Activated naive CD4-positive, alpha-beta T cell treated with anti-CD3 and anti-CD28 coated beads for 36 hours (primary cell): ENCODE data around the gene ENDOU. TPM values are rescaled to one million over a fixed set of nuclear protein-coding genes. Genes with fewer than 3 reads are reported as not detected.

Source experiments
- CTCF ChIA-PET: fragments of 350-600 bp; sonication (Branson Sonifier 250); formaldehyde crosslinking; loops from one replicate; lab custom pipeline; 2021; ENCODE audit warnings: antibody characterized with exemption; lab: Charles Lee
- DNase-seq: peaks from one replicate; pipeline ENCODE4 v3.0.0-alpha.2; 2020
- H3K27ac Mint-ChIP-seq: one replicate; pipeline ENCODE4 v1.8.0; 2021; ENCODE audit warnings: mild to moderate bottlenecking, mixed read lengths
- H3K27me3 Mint-ChIP-seq: one replicate; pipeline ENCODE4 v1.8.0; 2021; ENCODE audit warnings: low read depth, mixed read lengths
- H3K36me3 Mint-ChIP-seq: one replicate; pipeline ENCODE4 v1.8.0; 2021; ENCODE audit warnings: low read depth, mixed read lengths
- H3K4me1 Mint-ChIP-seq: one replicate; pipeline ENCODE4 v1.8.0; 2021; ENCODE audit warnings: low read depth, mixed read lengths
- H3K4me3 Mint-ChIP-seq: one replicate; pipeline ENCODE4 v1.8.0; 2021; ENCODE audit warnings: mild to moderate bottlenecking, moderate library complexity, mixed read lengths
- H3K9me3 Mint-ChIP-seq: one replicate; pipeline ENCODE4 v1.8.0; 2021; ENCODE audit warnings: mixed read lengths
- intact Hi-C: fragments of 100-400 bp; cut with micrococcal nuclease; formaldehyde crosslinking; loops from one replicate; pipeline ENCODE4 v1.15.1; 2023
- total RNA-seq, 2 experiments: library from RNA; stranded (reverse); gene quantifications; one replicate each; pipeline ENCODE4 v1.2.3, GENCODE V29; 2021

The ENDOU gene, protein sequence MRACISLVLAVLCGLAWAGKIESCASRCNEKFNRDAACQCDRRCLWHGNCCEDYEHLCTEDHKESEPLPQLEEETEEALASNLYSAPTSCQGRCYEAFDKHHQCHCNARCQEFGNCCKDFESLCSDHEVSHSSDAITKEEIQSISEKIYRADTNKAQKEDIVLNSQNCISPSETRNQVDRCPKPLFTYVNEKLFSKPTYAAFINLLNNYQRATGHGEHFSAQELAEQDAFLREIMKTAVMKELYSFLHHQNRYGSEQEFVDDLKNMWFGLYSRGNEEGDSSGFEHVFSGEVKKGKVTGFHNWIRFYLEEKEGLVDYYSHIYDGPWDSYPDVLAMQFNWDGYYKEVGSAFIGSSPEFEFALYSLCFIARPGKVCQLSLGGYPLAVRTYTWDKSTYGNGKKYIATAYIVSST
- total RNA-seq, result under 1 TPM in 1 of 2 experiments, not detected in 1; 0.15 TPM

DNA sequence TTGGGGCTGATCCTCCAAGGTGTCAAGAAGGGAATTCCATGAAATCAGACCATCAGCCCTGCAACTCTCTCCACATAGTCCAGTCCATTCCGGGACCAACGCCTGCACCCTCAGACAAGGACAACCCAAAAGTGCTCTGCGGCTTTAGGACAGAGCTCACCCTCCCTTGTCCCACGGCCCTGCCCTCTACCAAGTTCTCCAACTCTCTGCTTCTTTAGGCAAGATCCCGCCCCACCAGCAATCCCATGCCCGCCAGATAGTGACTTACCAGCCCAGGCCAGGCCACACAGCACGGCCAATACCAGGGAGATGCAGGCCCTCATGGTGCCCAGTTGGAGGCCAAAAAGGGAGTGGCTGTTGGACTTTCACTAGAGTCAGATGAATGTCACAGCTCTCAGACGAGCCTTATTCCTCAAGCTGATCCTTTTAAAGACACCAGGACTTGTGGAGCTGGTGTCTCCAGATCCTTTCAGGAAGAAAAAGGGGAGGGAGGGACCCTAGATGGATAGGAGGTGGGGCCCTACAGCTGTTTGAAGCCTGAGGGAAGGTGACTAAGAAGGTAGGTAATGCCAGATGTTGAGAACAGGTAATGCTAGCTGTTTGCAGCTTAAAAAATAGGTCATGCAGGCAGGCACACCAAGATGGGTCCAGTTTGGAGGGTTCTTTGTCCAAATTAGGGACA lies at the start of gene ENDOU:
TSS of gene ENDOU (minus strand) at position 400 of the 682 bp plus-strand sequence. CDS start at position 323, 77 bp downstream.
- Mint-ChIP-seq H3K36me3 (peaks cover 6% of the 10 kb centered on the region), H3K4me3 (no peak within 1 kb of the TSS), H3K27me3 (no peaks in the 10 kb centered on the region), H3K27ac (no peak within 1 kb of the TSS), H3K4me1 (peaks cover 19% of the 10 kb centered on the region), H3K9me3 (no peaks in the 10 kb centered on the region)
- no peak for DNase-seq
- CTCF ChIA-PET, result interaction anchor here (1.1 to 6.2 kb wide), 7 partner anchors 10 to 115 kb away, joined by 3 to 63 read pairs (median 5); no protein-coding TSS in a partner anchor
- intact Hi-C loops, result no loop called here

DNA sequence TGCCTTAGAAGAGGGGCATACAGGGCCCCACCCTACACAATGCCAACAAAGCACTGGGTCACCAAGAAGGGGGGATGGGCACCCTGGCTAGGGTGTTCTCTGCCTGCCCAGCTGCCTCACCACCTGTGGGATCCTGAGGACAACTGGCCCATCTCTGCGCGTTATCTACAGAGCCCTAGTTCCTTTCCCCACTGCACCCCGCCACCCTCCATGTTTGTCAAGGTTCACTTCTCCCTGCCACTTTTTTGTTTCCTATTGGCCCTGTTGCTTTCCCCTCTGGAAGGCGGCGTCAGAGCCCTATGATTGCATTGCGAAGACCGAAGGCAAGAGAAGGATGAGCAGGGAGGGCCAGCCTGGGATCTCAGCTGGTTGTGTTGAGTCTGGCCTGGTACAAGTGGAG lies 49.4 kb upstream of the ENDOU start:
- Mint-ChIP-seq H3K4me3 (peak overlapping the region; percentile 90), H3K36me3 (no peaks in the 10 kb centered on the region), H3K9me3 (no peaks in the 10 kb centered on the region), H3K27me3 (no peaks in the 10 kb centered on the region), H3K4me1 (peaks cover 35% of the 10 kb centered on the region), H3K27ac (no peak overlapping the region)
- CTCF ChIA-PET, result interaction anchor here (0.6 to 20.0 kb wide), 11 partner anchors 6 to 1831 kb away, joined by 3 to 728 read pairs (median 6); partner anchors contain the start of gene ENDOU
- no peak for DNase-seq
- intact Hi-C loops, result loop anchor here (5.0 kb wide), 1 partner anchor 122 kb away; no protein-coding TSS in a partner anchor

DNA sequence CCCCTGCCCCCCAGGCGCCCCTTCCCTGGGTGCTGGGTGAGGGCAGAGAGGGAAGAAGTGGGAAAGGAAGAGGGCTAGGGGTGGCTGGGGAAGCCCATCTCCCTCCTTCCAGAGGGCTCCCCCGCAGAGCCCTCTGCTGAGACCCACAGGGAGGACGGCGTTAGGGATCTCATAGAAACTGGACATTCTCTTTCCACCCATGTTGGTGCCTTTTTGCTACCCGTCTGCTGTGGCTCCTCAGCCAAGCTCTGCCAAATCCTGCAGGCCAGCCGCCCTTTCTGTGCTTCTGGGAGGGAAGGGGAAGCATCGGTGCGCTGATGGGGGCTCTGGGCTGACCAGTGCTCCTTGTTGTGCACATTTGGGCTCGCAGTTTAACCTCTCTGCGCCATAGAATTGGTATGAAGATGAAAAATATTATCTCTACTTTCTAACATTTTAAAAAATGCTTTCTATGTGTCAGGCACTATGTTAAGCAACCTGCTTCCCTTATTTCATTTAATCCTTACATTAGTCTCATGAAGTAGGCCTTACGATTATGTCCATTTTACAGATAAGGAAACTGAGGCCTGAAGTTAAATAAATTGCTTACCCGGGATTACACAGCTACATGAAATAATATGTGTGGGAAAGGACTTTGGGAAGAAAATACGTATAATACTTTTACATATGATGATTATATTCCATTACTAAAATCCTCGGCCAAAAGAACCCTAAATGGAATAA lies 48.7 kb upstream of the ENDOU start:
- Mint-ChIP-seq H3K27me3 (no peaks in the 10 kb centered on the region), H3K27ac (no peak overlapping the region), H3K36me3 (no peaks in the 10 kb centered on the region), H3K9me3 (no peaks in the 10 kb centered on the region), H3K4me3 (peak overlapping the region; percentile 90), H3K4me1 (peaks cover 30% of the 10 kb centered on the region)
- DNase-seq, result no peak
- CTCF ChIA-PET, result interaction anchor here (1.1 to 20.0 kb wide), 11 partner anchors 14 to 63 kb away, joined by 3 to 728 read pairs (median 7); no protein-coding TSS in a partner anchor
- intact Hi-C loops, result loop anchor here (1.0 to 2.0 kb wide), 2 partner anchors 34 to 67 kb away; partner anchors contain the start of gene RPAP3

DNA sequence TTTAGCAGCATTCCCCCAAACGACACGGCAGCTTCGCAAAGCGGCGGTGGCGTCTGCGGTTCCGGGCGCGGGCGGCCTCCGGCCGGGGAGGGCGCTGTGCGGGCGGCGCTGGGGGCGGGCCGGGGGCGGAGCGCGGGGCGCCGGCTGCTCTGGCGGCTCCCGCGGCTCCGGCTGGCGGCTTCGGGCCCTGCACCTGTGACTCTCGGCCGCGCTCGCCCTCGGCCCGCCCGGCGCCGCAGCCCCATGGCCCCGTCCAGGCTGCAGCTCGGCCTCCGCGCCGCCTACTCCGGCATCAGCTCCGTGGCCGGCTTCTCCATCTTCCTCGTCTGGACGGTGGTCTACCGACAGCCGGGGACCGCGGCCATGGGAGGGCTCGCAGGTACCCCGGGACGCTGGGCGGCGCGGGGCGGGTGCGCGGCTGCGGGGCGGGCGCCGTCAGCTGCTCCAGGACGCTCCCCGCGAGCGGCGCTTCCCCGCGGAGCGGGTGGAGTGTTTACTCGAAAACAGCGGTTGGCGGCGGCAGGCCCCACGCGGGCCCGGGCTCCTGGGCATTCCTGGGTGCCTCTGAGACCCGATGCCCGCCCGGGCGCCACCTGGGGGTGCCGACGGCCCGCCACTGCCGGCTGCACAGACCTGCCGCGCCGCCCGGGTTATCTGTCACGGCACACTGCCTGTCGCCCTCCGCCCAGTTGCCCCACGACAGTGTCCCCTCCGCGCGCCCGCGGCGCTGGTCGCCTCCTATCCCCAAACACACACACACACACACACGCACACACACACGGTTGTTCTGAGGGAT lies 48.0 kb upstream of the ENDOU start, which contains the start of gene SLC48A1:
TSS of gene SLC48A1 (plus strand) at position 177 of the 796 bp plus-strand sequence. CDS start at position 244, 67 bp downstream.
- Mint-ChIP-seq H3K36me3 (no peaks in the 10 kb centered on the region), H3K9me3 (no peaks in the 10 kb centered on the region), H3K27me3 (no peaks in the 10 kb centered on the region), H3K27ac (peak within 1 kb of the TSS; percentile 13), H3K4me3 (peak within 1 kb of the TSS; percentile 90), H3K4me1 (peaks cover 28% of the 10 kb centered on the region)
- intact Hi-C loops, result loop anchor here (1.0 to 2.0 kb wide), 2 partner anchors 35 to 66 kb away; partner anchors contain the start of gene RPAP3
- peak; percentile 79 for DNase-seq
- CTCF ChIA-PET, result interaction anchor here (0.9 to 20.0 kb wide), 16 partner anchors 9 to 122 kb away, joined by 3 to 728 read pairs (median 5); no protein-coding TSS in a partner anchor

DNA sequence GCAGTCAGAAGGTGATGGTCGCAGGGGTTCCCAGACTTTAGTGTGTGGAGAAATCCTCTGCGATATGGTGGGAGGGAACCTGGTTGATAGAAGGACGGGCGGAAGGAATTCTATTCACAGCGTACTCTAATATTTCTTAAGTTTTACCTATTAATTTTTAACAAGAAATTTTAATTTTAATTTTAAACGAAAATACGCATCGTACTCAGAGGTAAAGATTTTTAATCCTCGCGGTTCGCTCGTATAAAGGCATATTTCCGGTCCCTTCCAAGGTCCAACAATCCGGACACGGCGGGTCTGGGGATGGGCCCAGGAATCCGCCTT lies 47.4 kb upstream of the ENDOU start:
- CTCF ChIA-PET, result interaction anchor here (0.9 to 20.0 kb wide), 15 partner anchors 9 to 740 kb away, joined by 3 to 728 read pairs (median 6); partner anchors contain the start of gene RAPGEF3
- no peaks in the 10 kb centered on the region for H3K27me3 Mint-ChIP-seq
- no peaks in the 10 kb centered on the region for H3K9me3 Mint-ChIP-seq
- H3K27ac Mint-ChIP-seq, result peak overlapping the region; percentile 13
- no peak for DNase-seq
- peak overlapping the region; percentile 71 for H3K4me3 Mint-ChIP-seq
- H3K4me1 Mint-ChIP-seq, result peaks cover 28% of the 10 kb centered on the region
- intact Hi-C loops, result loop anchor here (1.0 to 2.0 kb wide), 2 partner anchors 36 to 66 kb away; partner anchors contain the start of gene RPAP3
- no peaks in the 10 kb centered on the region for H3K36me3 Mint-ChIP-seq

- CTCF ChIA-PET, result interaction anchor here (0.7 to 20.0 kb wide), 15 partner anchors 10 to 1066 kb away, joined by 3 to 728 read pairs (median 6); partner anchors contain the start of gene RAPGEF3
- intact Hi-C loops, result loop anchor here (2.0 kb wide), 1 partner anchor 65 kb away; the partner anchor contains the start of gene RPAP3
- Mint-ChIP-seq H3K4me3 (peak overlapping the region; percentile 71), H3K9me3 (no peaks in the 10 kb centered on the region), H3K36me3 (no peaks in the 10 kb centered on the region), H3K27me3 (no peaks in the 10 kb centered on the region), H3K4me1 (peaks cover 28% of the 10 kb centered on the region), H3K27ac (peak overlapping the region; percentile 13)
- DNase-seq, result no peak
These were observed 46.9 kb upstream of the ENDOU start for GRCh38 chr12:47772094-47772660.

DNA sequence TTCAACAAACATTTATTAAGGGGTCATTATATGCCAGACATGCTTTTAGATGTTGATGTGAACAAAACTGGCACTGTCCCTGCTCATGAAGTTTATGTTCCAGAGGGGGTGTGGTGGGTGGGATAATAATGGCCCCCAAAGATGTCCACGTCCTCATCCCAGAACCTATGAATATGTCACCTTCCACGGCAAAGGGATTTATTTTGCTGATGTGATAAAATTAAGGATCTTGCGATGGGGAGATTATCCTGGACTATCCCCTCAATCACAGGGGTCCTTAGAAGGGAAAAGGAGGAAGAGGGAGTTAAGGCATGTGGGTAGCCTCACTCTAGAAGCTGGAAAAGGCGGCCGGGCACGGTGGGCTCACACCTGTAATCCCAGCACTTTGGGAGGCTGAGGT lies 46.0 kb upstream of the ENDOU start:
- no peaks in the 10 kb centered on the region for H3K27me3 Mint-ChIP-seq
- no peak overlapping the region for H3K27ac Mint-ChIP-seq
- H3K4me3 Mint-ChIP-seq, result no peak overlapping the region
- peaks cover 21% of the 10 kb centered on the region for H3K4me1 Mint-ChIP-seq
- no peaks in the 10 kb centered on the region for H3K36me3 Mint-ChIP-seq
- no peaks in the 10 kb centered on the region for H3K9me3 Mint-ChIP-seq
- CTCF ChIA-PET, result interaction anchor here (0.7 to 20.0 kb wide), 9 partner anchors 7 to 566 kb away, joined by 3 to 728 read pairs (median 15); partner anchors contain the start of gene RAPGEF3
- no peak for DNase-seq
- intact Hi-C loops, result no loop called here

GRCh38 chr12:47770086-47770726 lies 44.9 kb upstream of the ENDOU start:
- H3K36me3 Mint-ChIP-seq, result no peaks in the 10 kb centered on the region
- CTCF ChIA-PET, result interaction anchor here (0.7 to 20.0 kb wide), 12 partner anchors 8 to 565 kb away, joined by 3 to 728 read pairs (median 6); partner anchors contain the start of gene RAPGEF3
- no peak for DNase-seq
- H3K4me1 Mint-ChIP-seq, result peaks cover 15% of the 10 kb centered on the region
- H3K27ac Mint-ChIP-seq, result no peak overlapping the region
- H3K27me3 Mint-ChIP-seq, result no peaks in the 10 kb centered on the region
- intact Hi-C loops, result no loop called here
- H3K4me3 Mint-ChIP-seq, result no peak overlapping the region
- no peaks in the 10 kb centered on the region for H3K9me3 Mint-ChIP-seq

DNA sequence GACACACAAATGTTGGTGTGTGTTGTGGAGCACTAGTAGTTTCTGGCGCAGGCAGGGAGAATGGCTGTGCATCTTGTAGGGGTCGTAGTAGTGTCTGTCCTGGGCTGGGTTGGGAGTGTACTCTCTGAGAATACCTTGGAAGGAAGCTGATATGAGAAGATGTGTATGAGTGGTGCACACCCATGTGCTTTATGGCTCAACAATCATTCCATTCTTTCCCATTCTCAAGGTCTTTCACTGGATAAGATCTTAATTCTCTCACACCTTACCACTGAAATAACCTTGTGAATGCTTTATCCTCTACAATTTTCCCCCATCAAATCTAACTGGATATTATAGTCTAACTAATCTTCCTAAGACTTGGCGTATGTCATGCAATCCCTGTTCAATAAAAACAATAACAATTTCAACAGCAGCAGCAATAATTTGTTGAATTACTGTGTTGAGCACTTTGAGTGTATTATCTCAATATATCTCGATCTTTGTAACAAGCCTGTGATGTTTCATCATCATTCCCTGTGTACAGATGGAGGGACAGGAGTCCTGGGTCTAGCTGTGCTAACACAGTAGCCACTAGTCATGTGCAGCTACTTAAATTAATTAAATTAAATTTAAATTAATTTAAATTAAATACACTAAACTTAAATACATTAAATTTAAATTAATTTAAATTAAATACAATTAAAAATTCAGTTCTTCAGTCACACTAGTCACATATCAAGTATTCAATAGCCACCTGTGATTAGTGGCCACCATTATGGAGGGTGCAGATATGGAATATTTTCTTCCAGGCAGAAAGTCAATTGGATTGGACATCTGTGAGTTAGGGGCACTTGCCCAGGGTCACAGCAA lies 44.2 kb upstream of the ENDOU start:
- CTCF ChIA-PET, result interaction anchor here (0.8 to 20.0 kb wide), 13 partner anchors 9 to 737 kb away, joined by 3 to 728 read pairs (median 6); partner anchors contain the start of gene RAPGEF3
- Mint-ChIP-seq H3K27ac (no peak overlapping the region), H3K36me3 (no peaks in the 10 kb centered on the region), H3K9me3 (no peaks in the 10 kb centered on the region), H3K4me1 (peaks cover 10% of the 10 kb centered on the region), H3K4me3 (no peak overlapping the region), H3K27me3 (no peaks in the 10 kb centered on the region)
- DNase-seq, result no peak
- intact Hi-C loops, result no loop called here
